ENCODE results near the gene NFKBIA.

DNA sequence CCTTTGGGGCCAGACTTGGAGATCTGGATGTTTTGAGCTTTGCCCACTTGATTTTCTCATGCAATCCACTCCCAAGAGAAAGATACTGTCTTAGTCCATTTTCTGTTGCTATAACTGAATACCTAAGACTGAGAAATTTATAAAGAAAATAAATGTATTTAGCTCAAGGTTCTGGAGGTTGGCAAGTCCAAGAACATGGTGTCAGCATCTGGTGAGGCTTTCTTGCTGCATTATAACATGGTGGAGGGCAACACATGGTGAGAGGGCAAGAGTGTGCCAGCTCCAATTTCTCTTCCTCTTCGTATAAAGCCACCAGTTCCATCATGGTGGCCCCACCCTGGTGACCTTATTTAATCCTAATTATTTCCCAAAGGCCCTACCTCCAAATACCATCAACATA lies 39.6 kb upstream of the NFKBIA start:
- TF ChIP-seq, protein P1, sequence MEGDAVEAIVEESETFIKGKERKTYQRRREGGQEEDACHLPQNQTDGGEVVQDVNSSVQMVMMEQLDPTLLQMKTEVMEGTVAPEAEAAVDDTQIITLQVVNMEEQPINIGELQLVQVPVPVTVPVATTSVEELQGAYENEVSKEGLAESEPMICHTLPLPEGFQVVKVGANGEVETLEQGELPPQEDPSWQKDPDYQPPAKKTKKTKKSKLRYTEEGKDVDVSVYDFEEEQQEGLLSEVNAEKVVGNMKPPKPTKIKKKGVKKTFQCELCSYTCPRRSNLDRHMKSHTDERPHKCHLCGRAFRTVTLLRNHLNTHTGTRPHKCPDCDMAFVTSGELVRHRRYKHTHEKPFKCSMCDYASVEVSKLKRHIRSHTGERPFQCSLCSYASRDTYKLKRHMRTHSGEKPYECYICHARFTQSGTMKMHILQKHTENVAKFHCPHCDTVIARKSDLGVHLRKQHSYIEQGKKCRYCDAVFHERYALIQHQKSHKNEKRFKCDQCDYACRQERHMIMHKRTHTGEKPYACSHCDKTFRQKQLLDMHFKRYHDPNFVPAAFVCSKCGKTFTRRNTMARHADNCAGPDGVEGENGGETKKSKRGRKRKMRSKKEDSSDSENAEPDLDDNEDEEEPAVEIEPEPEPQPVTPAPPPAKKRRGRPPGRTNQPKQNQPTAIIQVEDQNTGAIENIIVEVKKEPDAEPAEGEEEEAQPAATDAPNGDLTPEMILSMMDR (IDR thresholded peaks at IDR 0.05; ENCODE audit: low read depth, low read length): no peak
- TF ChIP-seq, protein P2, sequence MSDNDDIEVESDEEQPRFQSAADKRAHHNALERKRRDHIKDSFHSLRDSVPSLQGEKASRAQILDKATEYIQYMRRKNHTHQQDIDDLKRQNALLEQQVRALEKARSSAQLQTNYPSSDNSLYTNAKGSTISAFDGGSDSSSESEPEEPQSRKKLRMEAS (IDR thresholded peaks at IDR 0.05; ENCODE audit: low read depth, low read length): no peak
- TF ChIP-seq POLR2A (IDR thresholded peaks at IDR 0.05; ENCODE audit: extremely low read depth, insufficient read length): no peak
- TF ChIP-seq MYC (IDR thresholded peaks at IDR 0.05; ENCODE audit: low read depth, low read length): no peak

All from NB4 (cell line).